Esophagus squamous epithelium (tissue), 4 donors: ENCODE results near the gene FAM163B.

Source experiments
- POLR2A ChIP-seq, 4 donors: fragments of 450-650 bp; IDR thresholded peaks; one replicate each; pipeline ENCODE4 v1.6.1; 2017; ENCODE audit warnings: antibody characterized with exemption in 4 of 4, mild to moderate bottlenecking in 4 of 4, moderate library complexity in 3 of 4
- TF ChIP-seq, protein P1 (sequence below), 6 experiments: fragments of 450-650 bp in 4 of 6; fragments of 200-600 bp in 2 of 6; sonication (generic) in 2 of 6; IDR thresholded peaks; one replicate each; pipeline ENCODE4 v1.5.1; 2016 to 2019; ENCODE audit warnings: antibody characterized with exemption in 6 of 6, mild to moderate bottlenecking in 4 of 6, moderate library complexity in 4 of 6

DNA sequence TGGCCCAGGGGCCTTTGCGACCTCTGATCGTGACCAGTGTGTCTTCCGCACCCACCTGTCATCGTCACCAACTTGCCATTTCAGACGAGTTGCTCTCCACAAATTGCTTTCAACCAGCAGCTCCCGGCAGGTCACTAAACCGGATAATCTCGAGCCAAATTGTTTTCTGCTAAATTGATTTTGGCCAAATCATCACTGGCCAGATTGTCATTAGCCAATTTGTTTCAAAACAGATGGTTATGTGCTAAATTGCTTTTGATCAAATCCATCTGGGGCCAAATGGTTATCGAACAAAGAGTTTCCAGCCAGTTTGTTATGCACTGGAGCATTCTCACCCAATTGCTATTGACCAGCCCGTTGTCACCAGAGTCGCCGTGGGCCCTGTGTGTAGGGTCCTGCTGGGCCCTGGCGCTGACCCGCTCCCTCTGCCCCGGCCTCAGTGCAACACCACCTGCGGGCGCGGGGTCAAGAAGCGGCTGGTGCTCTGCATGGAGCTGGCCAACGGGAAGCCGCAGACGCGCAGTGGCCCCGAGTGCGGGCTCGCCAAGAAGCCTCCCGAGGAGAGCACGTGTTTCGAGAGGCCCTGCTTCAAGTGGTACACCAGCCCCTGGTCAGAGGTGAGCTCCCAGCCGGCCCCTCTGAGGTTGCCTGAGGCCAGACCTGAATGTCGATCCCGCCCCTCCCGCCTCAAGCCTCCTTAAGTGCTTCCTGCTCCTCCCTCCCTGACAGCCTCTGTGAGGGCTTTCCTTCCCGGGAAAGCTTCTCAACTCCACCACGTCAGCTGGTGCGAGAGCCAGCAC is 39.1 kb downstream of the FAM163B start:
- TF ChIP-seq POLR2A (IDR thresholded peaks at IDR 0.05): no peak
- TF ChIP-seq, protein P1, sequence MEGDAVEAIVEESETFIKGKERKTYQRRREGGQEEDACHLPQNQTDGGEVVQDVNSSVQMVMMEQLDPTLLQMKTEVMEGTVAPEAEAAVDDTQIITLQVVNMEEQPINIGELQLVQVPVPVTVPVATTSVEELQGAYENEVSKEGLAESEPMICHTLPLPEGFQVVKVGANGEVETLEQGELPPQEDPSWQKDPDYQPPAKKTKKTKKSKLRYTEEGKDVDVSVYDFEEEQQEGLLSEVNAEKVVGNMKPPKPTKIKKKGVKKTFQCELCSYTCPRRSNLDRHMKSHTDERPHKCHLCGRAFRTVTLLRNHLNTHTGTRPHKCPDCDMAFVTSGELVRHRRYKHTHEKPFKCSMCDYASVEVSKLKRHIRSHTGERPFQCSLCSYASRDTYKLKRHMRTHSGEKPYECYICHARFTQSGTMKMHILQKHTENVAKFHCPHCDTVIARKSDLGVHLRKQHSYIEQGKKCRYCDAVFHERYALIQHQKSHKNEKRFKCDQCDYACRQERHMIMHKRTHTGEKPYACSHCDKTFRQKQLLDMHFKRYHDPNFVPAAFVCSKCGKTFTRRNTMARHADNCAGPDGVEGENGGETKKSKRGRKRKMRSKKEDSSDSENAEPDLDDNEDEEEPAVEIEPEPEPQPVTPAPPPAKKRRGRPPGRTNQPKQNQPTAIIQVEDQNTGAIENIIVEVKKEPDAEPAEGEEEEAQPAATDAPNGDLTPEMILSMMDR (IDR thresholded peaks at IDR 0.05): no peak
